Brain microvascular endothelial cell (primary cell): ENCODE data around the gene SNRNP200.

Experiments
- DNase-seq: peaks from one replicate; pipeline ENCODE4 v3.0.0-alpha.2; 2020
- H3K27ac ChIP-seq: fragments of 250-450 bp; sonication (Bioruptor Pico); 2 replicates; pipeline ENCODE4 v1.5.1; 2020; ENCODE audit warnings: mild to moderate bottlenecking, moderate library complexity
- H3K27me3 ChIP-seq: fragments of 250-450 bp; sonication (Bioruptor Pico); replicated peaks from 2 replicates; pipeline ENCODE4 v1.5.1; 2020; ENCODE audit warnings: mild to moderate bottlenecking
- H3K36me3 ChIP-seq: fragments of 250-450 bp; sonication (Bioruptor Pico); replicated peaks from 2 replicates; pipeline ENCODE4 v1.5.1; 2020; ENCODE audit warnings: mild to moderate bottlenecking
- H3K4me3 ChIP-seq: 2 replicates; pipeline ENCODE4 v1.5.1; 2011; ENCODE audit warnings: low read depth, mild to moderate bottlenecking, control low read depth, low read length, moderate library complexity
- CTCF ChIP-seq: IDR thresholded peaks from 2 replicates; pipeline ENCODE4 v1.5.1; 2011; ENCODE audit warnings: low read depth, mild to moderate bottlenecking, moderate library complexity, low read length, control low read depth, inconsistent platforms; ENCODE audit errors: missing control alignments
- in situ Hi-C: cut with HindIII; loops from 2 replicates; pipeline ENCODE4 v1.10.0; 2017; ENCODE audit warnings: low sequenced_read_pairs, low pct_ligation_motif_present

Gene SNRNP200

GRCh38 chr2:96291751-96292150, 13.6 kb downstream of the SNRNP200 start:
- TF ChIP-seq CTCF, result no peak
- no peak for DNase-seq
- Histone ChIP-seq H3K36me3 (peaks cover 92% of the 10 kb centered on the region), H3K27ac (no peak overlapping the region), H3K27me3 (no peaks in the 10 kb centered on the region), H3K4me3 (no peak overlapping the region)
- in situ Hi-C loops, result no loop called here

GRCh38 chr2:96287273-96287856, 18.0 kb downstream of the SNRNP200 start:
- peaks cover 95% of the 10 kb centered on the region for H3K36me3 ChIP-seq
- in situ Hi-C loops, result no loop called here
- H3K27me3 ChIP-seq, result no peaks in the 10 kb centered on the region
- no peak for DNase-seq
- no peak for TF ChIP-seq CTCF
- no peak overlapping the region for H3K27ac ChIP-seq
- H3K4me3 ChIP-seq, result no peak overlapping the region

- in situ Hi-C loops, result no loop called here
- TF ChIP-seq CTCF, result no peak
- no peak for DNase-seq
- H3K27me3 ChIP-seq, result no peaks in the 10 kb centered on the region
- H3K36me3 ChIP-seq, result peaks cover 67% of the 10 kb centered on the region
- H3K27ac ChIP-seq, result no peak overlapping the region
- no peak overlapping the region for H3K4me3 ChIP-seq
Observed at GRCh38 chr2:96276787-96277499, 28.4 kb downstream of the SNRNP200 start.

GRCh38 chr2:96274355-96275056, 30.8 kb downstream of the SNRNP200 start:
- H3K27ac ChIP-seq, result no peak overlapping the region
- no peak overlapping the region for H3K4me3 ChIP-seq
- no peak for DNase-seq
- no peak for TF ChIP-seq CTCF
- no peaks in the 10 kb centered on the region for H3K27me3 ChIP-seq
- in situ Hi-C loops, result no loop called here
- peaks cover 60% of the 10 kb centered on the region for H3K36me3 ChIP-seq

- Histone ChIP-seq H3K27ac (no peak overlapping the region), H3K36me3 (peaks cover 53% of the 10 kb centered on the region), H3K27me3 (no peaks in the 10 kb centered on the region), H3K4me3 (no peak overlapping the region)
- in situ Hi-C loops, result no loop called here
- DNase-seq, result no peak
- no peak for TF ChIP-seq CTCF
Observed at GRCh38 chr2:96273763-96274162, 31.6 kb downstream of the SNRNP200 start.
